Endodermal cell (in vitro differentiated cells): Measurements from ENCODE around the gene ZNF253. TPM values are rescaled to one million over a fixed set of nuclear protein-coding genes. Genes with fewer than 3 reads are reported as not detected.
"Not testable (repeated sequence)": the region's sequence is repeated elsewhere in the genome, so short reads cannot be mapped to it uniquely, and the experiment has no call there.

Source experiments
- DNase-seq: peaks from one replicate; pipeline ENCODE4 v3.0.0-alpha.2; 2017
- H3K27ac ChIP-seq: 2 replicates; pipeline ENCODE4 v1.5.1; 2013; ENCODE audit warnings: mild to moderate bottlenecking, low read depth, low read length, moderate library complexity
- H3K27me3 ChIP-seq: 2 replicates; pipeline ENCODE4 v1.6.1; 2013; ENCODE audit warnings: mild to moderate bottlenecking, low read length, moderate library complexity; ENCODE audit not compliant: insufficient read depth, control insufficient read depth, poor library complexity, severe bottlenecking
- H3K36me3 ChIP-seq: 2 replicates; pipeline ENCODE4 v1.7.0; 2013; ENCODE audit warnings: mild to moderate bottlenecking, low read length, moderate library complexity; ENCODE audit not compliant: control insufficient read depth, insufficient read depth
- H3K4me1 ChIP-seq: one replicate; pipeline ENCODE4 v1.7.0; 2013; ENCODE audit warnings: low read length; ENCODE audit not compliant: control insufficient read depth, insufficient read depth
- H3K4me3 ChIP-seq: 2 replicates; pipeline ENCODE4 v1.5.1; 2013; ENCODE audit warnings: mild to moderate bottlenecking, low read length, moderate library complexity
- H3K9ac ChIP-seq: 2 replicates; pipeline ENCODE4 v1.6.1; 2013; ENCODE audit warnings: mild to moderate bottlenecking, low read length, moderate library complexity; ENCODE audit not compliant: poor library complexity, severe bottlenecking; ENCODE audit errors: extremely low read depth
- H3K9me3 ChIP-seq: 2 replicates; pipeline ENCODE4 v1.6.1; 2013; ENCODE audit warnings: mild to moderate bottlenecking, low read length, moderate library complexity; ENCODE audit not compliant: control insufficient read depth
- H3K27ac Mint-ChIP-seq: 2 replicates; pipeline ENCODE4 v1.8.0; 2020; ENCODE audit warnings: mixed read lengths
- H3K27me3 Mint-ChIP-seq: 2 replicates; pipeline ENCODE4 v1.8.0; 2021; ENCODE audit warnings: mild to moderate bottlenecking, mixed read lengths; ENCODE audit not compliant: insufficient read depth
- H3K36me3 Mint-ChIP-seq: 2 replicates; pipeline ENCODE4 v1.8.0; 2020; ENCODE audit warnings: low read depth, mixed read lengths
- H3K4me1 Mint-ChIP-seq: 2 replicates; pipeline ENCODE4 v1.8.0; 2020; ENCODE audit warnings: mixed read lengths
- H3K4me3 Mint-ChIP-seq: 2 replicates; pipeline ENCODE4 v1.8.0; 2020; ENCODE audit warnings: mild to moderate bottlenecking, moderate library complexity, mixed read lengths
- H3K9me3 Mint-ChIP-seq: 2 replicates; pipeline ENCODE4 v1.8.0; 2020; ENCODE audit warnings: mild to moderate bottlenecking, mixed read lengths
- WGBS, 2 experiments: methylation state at CpG; one replicate each; pipeline versions ENCODE4 v1.1.5 to v1.1.7; 2013; ENCODE audit warnings: missing lambda C conversion rate in 2 of 2, mixed read lengths in 1 of 2; ENCODE audit not compliant: insufficient coverage in 1 of 2, insufficient read length in 1 of 2; 5-methylcytosine and 5-hydroxymethylcytosine counted together
- total RNA-seq, 2 donors: library from RNA; stranded (reverse); fragmentation: NEBNext Ultra II Directional in 1 of 2; extraction: Animal tissue kit (Norgen Biotek cat#: 25700) in 1 of 2; gene quantifications; 2 replicates in 1 of 2; 3 replicates in 1 of 2; pipeline ENCODE4 v1.2.1, GENCODE V29; 2021
- TF ChIP-seq, protein P1 (sequence below): fragments of 200-600 bp; sonication (generic); conservative IDR thresholded peaks from 2 replicates; pipeline ENCODE4 v1.5.0; 2021; ENCODE audit warnings: antibody characterized with exemption, mild to moderate bottlenecking

The ZNF253 gene
- total RNA-seq, 2 donors from 2014 or later: 44.4 to 51.9 TPM

DNA sequence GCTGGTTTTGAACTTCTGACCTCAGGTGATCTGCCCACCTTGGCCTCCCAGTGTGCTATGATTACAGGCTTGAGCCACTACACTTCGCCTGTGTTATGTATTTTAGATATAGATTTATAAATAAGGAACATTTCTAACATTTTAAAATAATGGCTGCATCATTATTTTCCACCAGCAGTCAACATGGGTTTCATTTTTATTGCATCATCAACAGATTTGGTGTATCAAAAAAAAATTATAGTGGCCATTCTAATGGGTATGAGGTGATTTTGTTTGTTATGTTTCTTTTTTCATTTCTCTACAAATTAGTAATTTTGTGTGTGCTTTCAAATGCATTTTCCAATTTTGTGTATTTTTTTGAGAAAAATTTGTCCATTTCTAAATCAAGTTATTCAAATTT lies 18.9 kb downstream of the ZNF253 start:
- H3K9ac ChIP-seq: no peak overlapping the region
- H3K27ac ChIP-seq: no peak overlapping the region
- DNase-seq: no peak
- Mint-ChIP-seq H3K4me3 (no peak overlapping the region), H3K27me3 (no peaks in the 10 kb centered on the region), H3K4me1 (no peaks in the 10 kb centered on the region), H3K27ac (no peak overlapping the region), H3K36me3 (peaks cover 93% of the 10 kb centered on the region), H3K9me3 (peaks cover 79% of the 10 kb centered on the region)
- TF ChIP-seq, protein P1, sequence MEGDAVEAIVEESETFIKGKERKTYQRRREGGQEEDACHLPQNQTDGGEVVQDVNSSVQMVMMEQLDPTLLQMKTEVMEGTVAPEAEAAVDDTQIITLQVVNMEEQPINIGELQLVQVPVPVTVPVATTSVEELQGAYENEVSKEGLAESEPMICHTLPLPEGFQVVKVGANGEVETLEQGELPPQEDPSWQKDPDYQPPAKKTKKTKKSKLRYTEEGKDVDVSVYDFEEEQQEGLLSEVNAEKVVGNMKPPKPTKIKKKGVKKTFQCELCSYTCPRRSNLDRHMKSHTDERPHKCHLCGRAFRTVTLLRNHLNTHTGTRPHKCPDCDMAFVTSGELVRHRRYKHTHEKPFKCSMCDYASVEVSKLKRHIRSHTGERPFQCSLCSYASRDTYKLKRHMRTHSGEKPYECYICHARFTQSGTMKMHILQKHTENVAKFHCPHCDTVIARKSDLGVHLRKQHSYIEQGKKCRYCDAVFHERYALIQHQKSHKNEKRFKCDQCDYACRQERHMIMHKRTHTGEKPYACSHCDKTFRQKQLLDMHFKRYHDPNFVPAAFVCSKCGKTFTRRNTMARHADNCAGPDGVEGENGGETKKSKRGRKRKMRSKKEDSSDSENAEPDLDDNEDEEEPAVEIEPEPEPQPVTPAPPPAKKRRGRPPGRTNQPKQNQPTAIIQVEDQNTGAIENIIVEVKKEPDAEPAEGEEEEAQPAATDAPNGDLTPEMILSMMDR: no peak
- no CpG with 5 or more reads among the region's 1 CpG for WGBS, 2 experiments
- peaks cover 91% of the 10 kb centered on the region for H3K9me3 ChIP-seq
- no peaks in the 10 kb centered on the region for H3K27me3 ChIP-seq
- no peaks in the 10 kb centered on the region for H3K4me1 ChIP-seq
- peaks cover 88% of the 10 kb centered on the region for H3K36me3 ChIP-seq
- peak overlapping the region; percentile 29 for H3K4me3 ChIP-seq

DNA sequence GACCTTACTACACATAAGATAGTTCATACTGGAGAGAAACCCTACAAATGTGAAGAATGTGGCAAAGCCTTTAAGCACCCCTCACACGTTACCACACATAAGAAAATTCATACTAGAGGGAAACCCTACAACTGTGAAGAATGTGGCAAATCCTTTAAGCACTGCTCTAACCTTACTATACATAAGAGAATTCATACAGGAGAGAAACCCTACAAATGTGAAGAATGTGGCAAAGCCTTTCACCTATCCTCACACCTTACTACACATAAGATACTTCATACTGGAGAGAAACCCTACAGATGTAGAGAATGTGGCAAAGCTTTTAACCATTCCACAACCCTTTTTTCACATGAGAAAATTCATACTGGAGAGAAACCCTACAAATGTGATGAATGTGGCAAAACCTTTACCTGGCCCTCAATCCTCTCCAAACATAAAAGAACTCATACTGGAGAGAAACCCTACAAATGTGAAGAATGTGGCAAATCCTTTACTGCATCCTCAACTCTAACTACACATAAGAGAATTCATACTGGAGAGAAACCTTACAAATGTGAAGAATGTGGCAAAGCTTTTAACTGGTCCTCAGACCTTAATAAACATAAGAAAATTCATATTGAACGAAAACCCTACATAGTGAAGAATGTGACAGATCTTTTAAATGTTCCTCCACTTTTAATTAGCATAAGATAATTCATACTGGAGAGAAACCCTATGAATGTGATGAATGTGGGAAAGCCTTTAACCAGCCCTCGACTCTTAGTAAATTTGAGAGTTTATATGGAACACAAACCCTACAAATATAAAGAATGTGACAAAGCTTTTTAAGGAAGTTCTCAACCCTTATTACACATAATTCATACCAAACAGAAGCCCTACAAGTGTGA lies 26.6 kb downstream of the ZNF253 start:
- H3K36me3 ChIP-seq: peaks cover 67% of the 10 kb centered on the region
- not testable (repeated sequence) for H3K4me1 Mint-ChIP-seq, H3K27me3 Mint-ChIP-seq, H3K27me3 ChIP-seq, H3K4me1 ChIP-seq, H3K9ac ChIP-seq, H3K4me3 Mint-ChIP-seq, H3K27ac Mint-ChIP-seq, H3K27ac ChIP-seq, DNase-seq
- H3K4me3 ChIP-seq: peak overlapping the region; percentile 55
- Mint-ChIP-seq H3K36me3 (peaks cover 79% of the 10 kb centered on the region), H3K9me3 (peaks cover 90% of the 10 kb centered on the region)
- WGBS, 2 experiments: 100% methylated on average over 1 to 2 of the region's 3 CpGs
- H3K9me3 ChIP-seq: peaks cover 94% of the 10 kb centered on the region

DNA sequence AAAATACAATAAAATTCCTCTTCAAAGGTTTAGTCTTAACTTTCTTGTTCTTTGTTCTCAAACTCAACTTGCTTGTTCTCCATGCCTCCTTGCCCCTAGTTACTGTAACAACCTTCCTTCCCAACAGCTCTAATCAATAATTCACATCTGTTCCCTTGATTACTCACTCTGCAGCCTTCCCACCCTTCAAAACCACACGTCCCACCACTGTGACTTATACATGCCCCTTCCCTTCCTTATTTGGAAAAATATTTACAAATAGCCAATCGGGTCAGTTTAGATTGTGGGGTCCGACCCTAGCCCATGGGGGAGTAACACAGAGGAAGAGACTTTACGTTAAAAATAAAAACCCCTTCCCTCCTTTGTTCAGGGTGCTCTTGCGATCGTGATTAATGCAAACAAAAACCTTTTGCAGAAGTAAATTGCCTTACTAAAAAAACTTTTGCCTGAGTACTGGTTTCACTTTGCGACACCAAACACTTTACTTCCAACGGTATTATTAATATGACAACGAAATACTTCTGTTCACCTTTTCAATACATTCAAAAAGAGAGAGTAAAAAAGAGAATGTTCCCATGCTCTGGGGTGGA lies 34.6 kb downstream of the ZNF253 start:
- peaks cover 24% of the 10 kb centered on the region for H3K4me1 Mint-ChIP-seq
- peak overlapping the region; percentile 94 for H3K9ac ChIP-seq
- peak overlapping the region; percentile 98 for H3K4me3 Mint-ChIP-seq
- peaks cover 44% of the 10 kb centered on the region for H3K9me3 Mint-ChIP-seq
- peaks cover 42% of the 10 kb centered on the region for H3K36me3 Mint-ChIP-seq
- peaks cover 27% of the 10 kb centered on the region for H3K36me3 ChIP-seq
- H3K27me3 ChIP-seq: no peaks in the 10 kb centered on the region
- H3K4me1 ChIP-seq: no peaks in the 10 kb centered on the region
- H3K27me3 Mint-ChIP-seq: no peaks in the 10 kb centered on the region
- H3K27ac Mint-ChIP-seq: peak overlapping the region; percentile 99
- DNase-seq: no peak
- peak overlapping the region; percentile 92 for H3K4me3 ChIP-seq
- TF ChIP-seq, protein P1: no peak
- H3K27ac ChIP-seq: peak overlapping the region; percentile 57
- 20 to 21% methylated on average over 6 to 9 of the region's 9 CpGs for WGBS, 2 experiments
- peaks cover 54% of the 10 kb centered on the region for H3K9me3 ChIP-seq
